NCI-H146 treated with DMSO at 0.1 percent for 48 hours (cell line): Measurements from ENCODE around the gene RBM20.
A peak's percentile ranks its signal among the peaks of the same experiment; 100 is the strongest.

Experiments used
- DNase-seq: peaks from one replicate; lab custom pipeline; 2025; ENCODE audit not compliant: unreplicated experiment; lab: John Stamatoyannopoulos, UW

The RBM20 gene

DNA sequence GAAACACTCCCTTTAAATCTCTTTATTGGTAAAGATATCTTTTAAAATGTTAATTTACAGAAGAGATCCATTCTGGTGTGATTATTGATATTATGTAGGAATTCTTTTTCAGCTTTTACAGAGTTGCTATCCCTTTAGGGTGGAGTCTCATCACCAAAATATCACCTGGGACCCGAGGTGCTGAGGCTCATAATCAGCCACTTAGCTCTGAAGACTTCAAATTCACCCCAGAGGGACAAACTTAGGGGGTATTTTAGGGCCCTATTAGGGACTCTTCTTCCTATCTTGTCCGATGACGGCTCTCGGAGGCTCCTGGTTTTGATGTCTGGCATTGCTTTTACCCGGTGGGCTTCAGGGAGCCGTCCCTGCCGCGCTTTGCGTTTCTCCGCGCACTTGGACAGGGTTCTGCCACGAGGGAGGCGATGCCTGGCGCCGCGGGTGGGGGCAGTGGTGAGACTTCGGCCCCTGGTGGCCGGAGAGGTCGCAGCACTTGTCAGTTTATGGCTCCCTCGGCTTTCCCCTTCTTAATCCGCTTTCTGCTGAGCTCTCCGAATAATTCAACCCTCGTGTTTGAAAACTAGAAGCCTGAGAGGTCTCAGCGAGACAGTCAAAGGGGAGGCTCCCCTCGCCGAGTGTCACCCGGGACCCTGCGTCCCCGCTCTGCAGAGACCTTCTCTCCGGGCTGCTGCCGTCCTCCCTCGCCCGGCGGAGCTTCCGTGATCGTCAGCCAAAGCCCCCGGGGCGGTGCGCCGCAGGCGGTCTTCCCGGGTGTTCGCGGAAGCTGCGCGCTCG is 27.8 kb downstream of the RBM20 start:
- peak; percentile 44 for DNase-seq

DNA sequence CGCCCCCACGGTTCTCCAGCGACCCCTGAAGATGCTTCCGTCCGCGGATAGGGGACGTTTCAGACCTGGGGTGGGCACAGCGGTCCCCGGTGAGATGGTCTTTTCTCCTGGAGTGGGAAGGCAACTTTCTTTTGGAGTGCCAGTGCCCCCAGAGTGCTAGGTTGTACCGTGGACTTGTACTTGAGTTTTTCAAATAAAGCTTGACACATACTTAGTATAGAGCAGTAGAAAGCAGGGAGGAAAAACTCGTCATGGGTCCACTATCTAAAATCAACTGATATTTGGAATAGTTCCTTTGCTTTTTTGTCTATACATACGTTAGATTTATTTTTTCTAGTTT is 28.4 kb downstream of the RBM20 start:
- no peak for DNase-seq

DNA sequence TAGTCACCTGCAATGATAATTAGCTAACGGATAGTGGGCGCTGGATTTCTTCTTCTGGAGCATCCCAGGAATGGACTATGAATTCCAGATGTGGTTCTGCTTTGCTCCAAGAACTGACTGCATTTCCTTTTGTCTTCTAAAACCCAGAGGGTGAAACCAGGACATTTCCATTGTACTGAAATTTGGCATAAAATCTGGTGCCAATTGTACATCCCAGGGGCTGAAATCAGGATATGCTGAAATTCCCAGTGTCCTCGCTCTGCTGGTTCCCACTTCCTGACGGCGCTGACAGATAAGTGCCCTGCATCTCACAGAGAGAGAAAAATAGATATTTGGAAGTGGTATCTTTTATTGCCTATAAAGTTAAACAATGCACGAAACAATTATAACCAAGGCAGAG is 31.9 kb downstream of the RBM20 start:
- DNase-seq = no peak

DNA sequence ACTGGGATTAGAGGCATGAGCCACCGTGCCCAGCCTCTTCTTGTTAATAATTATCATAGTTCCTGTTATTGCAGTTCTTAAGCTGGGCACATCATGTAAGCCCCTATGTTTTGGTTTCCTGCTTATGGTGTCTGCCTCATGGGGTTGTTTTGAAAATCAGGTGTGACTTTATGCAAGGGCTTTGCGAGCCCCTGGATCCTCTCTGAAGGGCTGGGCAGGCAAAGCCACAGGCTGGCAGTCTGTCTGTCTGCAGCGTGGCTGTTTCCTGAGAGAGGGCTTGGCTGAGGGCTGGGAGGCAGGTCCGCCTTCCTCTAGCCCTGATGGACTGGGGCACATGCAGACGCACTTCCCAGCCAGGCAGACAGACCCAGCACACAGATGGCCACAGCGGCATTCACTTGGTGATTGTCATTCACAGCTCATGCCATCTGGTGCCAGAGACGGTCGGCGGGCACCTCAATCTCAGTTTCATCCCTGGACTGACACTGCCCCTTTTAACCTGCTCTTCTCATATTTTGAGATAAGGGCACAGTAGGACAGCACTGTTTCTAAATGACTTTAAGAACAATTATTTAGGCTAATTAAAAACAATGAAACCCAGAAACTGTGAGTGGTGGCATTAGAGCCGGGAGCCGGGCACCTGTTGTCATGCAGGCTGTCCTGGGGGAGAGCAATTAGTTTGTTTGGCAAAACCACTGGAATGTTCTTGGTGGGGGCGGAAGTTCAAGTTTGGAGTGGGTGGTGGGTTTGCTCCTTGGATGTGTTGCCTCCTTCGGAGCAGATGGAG is 35.5 kb downstream of the RBM20 start:
- no peak for DNase-seq

DNA sequence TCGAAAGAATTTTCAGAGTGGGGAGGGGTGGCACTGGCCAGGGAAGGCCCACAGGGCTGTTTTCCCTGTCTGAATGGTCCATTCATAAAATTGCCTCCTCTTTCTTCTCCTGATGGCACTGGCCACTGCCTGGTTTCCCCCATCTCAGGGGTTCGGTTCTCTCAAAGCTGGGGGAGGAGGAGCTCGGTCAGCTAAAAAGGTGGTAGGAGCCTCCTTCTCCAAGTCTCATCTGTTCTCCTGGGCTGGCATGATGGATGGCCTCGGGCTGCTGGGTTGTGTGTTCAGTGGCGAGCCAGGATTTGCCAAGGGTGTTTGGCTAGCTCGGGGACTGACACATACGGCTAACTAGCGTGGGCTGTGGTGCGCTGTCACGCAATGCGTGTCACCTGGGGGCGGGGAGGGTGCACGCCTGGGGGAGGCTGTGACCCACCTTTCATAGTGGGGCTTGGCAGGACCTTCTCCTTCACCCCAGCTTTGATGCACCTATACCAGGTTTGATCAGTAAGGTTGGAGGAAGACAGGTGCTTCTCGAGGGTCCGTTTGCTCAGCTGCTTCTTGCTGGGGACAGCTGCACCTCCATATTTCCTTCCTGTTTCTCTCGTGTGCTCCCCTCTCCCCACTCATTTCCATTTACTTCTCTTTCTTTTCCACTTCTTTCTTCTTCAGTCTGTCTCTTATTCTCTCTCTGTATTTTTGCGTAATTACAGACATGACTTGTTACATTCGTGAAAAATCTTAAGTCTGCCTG is 36.3 kb downstream of the RBM20 start:
- DNase-seq = peak; percentile 36

DNA sequence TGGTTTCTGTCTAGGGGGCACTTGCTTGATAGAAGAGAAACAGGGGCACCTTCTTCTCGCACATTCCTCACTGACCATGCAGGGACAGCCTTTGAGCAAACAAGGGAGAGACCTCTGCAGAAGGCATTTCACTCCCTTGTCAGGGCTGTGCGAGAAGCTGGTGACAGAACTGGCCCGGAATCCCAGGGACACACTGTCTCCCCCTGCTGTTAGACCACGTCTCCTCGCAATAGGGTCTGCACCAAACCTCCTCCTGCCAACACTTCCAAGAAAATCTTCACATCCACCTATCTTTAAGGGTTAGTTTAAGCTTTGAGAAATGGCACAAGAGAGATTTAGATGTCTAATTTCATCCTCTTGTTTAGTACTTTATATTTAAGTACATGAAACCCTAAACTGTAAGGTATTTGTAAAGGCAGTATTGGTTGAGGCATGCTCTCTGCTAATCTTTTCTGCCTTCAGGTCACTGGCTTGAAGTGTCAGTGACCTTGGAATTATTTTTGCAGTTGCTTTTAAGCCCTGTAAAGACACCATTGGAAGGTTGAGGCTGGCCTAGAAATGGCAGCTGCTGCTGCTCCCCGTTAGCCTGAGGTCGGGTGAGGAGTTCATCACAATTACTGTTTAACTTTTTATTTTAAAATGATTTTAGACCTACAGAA is 37.0 kb downstream of the RBM20 start:
- peak; percentile 54 for DNase-seq

DNA sequence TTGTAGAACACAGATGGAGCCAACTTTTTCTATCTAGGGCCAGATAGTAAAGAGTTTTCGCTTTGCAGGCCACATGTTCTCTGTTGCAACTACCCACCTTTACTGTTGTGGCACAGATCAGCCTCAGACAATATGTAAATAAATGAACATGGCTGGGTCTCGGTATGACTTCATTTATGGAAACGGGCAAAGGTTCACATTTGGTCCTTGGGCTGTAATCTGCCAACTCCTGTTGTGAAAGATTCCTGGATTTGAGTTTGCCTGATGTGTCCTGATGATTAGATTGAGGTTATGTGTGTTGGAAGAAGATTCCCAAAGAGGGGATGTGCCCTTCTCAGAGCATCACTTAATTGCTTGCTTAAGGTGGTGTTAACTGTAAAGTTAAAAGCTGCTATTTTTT is 38.2 kb downstream of the RBM20 start:
- DNase-seq = no peak

DNA sequence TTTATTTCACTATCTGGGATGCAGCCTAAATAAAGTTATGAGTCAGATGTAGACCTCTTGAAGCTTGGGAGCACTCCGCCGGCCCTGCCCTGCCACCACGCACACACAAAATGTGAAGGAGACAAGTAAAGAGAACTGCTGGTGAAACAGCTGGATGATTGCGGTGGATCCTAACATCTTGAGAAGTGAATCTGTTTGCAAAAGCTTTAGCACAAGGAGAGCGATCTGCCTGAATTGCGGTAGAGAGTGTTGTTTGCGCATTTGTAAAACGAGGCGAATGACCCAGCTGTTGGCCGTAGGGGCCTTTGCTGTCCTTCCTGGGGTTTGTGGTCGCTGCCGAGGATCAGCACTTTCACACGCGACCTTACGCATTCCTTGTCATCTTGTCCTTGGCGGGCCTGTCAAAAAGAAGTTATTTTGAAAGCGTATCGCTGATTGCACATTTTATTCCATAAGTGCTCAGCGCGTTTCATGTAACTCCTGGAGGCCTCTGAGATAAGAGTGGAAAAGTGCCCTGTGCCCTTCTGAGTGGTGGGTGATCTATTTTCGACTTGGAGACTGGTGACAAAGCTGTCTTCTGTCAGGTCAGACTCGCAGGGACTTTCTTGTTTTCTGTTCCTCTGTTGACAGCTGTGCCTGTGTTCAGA is 40.8 kb downstream of the RBM20 start:
- DNase-seq = no peak

DNA sequence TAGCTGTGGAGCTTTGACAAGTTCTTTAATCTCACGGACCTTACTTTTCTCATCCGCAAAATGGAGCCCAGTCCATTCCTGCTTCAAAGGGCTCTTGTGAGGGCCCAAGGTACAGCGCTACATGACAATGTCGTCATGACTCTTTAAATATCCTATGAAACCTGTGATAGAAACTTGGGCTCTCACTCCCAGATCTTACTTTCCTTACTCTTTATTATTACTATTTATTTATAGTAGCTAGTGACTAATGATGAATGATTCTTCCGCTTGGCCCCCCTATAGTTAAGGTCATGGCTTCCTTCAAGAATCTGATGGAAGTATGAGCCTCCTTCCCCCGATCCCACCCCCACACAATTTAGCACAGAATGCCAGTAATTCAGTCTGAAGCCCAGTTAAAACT is 41.9 kb downstream of the RBM20 start:
- DNase-seq = no peak

DNA sequence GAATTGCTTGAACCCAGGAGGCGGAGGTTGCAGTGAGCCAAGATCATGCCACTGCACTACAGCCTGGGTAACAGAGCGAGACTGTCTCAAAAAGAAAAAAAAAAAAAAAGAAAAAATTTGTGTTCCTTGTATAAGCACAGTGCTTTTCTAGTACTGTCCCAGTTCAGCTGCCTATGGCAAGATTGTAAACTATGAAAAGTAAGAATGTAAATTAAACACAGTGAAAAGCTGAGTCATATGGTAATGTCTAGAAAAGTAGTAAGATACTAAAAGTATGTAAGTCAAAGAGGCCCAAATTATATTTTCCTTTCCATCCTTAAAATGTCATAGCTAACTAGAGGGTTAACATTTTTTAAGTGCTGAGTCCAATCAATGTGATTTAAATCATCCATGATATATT is 42.8 kb downstream of the RBM20 start:
- DNase-seq = no peak

DNA sequence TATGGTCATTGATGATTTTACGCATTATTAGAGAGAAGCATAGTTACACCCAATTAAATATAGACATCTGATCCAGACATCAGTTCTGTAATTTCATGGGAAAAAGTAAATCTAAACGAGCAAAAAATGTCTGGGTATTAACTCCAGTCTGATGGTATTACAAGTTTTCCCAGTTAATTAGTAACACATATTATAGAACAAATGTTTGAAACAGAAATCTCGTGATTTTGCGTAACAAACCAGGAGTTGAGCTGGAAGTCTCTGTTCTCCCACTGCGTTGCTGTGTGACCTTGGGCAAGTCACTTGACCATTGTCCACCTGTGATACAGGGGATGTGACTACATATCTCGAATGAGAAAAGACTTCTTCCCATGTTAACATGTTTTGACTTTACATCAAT is 43.3 kb downstream of the RBM20 start:
- no peak for DNase-seq

DNA sequence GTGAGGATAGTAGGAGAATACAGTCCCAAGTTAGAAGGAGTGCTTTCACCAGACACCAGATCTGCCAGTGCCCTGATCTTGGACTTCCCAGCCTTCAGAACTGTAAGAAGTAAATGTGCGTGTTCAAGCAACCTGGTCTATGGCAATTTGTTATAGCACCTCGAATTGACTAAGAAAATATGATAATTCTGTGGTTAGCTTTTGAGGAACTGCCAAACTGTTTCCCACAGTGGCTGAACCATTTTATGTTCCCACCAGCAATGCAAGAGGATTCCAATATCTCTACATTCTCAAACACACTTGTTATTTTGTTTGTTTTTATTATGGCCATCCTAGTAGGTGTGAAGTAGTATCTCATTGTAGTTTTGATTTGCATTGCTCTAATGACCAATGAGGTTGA is 47.0 kb downstream of the RBM20 start:
- DNase-seq = no peak

DNA sequence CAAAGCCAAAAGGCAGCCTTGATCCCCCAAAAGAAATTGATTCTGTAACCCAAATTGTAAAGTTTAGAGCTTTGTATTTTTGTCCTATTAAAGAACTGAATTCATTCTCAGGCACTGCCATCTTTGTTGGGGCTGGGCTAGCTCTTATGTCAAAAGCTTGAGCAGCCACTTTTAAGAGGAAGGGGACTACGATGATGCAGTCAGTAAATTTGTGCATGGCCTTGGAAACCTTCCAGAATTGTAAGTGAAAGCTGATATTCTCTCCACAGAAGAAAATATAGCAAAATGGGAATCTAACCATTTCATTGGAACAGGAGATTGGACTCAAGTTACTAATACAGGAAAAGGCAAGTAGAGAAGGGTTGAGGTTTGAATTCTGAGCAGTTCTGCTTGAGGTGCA is 50.1 kb downstream of the RBM20 start:
- no peak for DNase-seq

DNA sequence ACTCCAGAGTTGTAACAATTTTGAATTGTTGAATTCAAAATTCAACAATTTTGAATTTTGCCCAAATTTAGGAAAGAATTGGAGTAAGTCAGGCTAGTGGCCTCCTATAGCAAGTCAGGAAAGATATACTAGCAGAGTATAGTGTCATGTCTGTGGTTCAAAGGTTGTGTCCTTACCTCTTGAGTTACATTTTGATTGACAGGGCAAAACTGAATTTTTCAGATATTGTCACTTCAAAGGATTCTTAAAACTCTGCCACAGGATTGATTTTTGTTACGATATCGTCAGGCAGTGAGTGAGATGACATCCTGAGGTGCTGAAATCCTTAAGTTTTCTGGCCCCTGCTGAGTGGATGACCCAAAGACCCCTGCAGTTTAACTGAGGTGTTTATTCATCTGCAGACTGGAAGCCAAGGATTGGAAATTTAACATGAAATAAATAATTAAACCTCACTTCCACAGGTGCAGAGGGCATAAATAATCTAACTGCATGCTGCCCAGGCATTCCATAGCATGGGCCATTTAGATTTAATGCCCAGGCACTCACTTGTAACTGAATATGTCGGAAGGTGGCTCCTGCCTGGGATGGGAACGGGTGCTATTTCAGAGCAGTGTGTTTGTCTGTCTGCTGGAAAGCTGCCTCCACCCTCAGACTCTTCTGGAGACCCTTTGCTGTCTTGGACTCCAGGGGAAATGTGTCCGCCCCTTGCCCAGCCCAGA is 50.8 kb downstream of the RBM20 start:
- no peak for DNase-seq

DNA sequence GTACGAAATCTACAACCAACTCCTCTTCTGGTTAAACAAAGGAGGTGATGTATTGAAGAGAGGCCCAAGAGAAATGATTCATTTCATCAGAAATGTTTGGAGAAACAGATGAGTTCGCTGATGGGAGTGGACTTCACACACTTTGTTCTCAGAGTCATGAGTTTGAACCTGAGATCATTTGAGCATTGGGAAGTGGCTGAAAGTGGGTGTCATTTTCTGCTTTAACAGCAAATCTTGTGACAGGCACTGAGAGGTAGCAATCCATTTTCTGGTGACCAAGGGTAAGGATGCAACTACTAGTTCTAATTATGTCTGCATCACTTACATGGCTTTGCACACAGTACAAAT is 51.4 kb downstream of the RBM20 start:
- no peak for DNase-seq

DNA sequence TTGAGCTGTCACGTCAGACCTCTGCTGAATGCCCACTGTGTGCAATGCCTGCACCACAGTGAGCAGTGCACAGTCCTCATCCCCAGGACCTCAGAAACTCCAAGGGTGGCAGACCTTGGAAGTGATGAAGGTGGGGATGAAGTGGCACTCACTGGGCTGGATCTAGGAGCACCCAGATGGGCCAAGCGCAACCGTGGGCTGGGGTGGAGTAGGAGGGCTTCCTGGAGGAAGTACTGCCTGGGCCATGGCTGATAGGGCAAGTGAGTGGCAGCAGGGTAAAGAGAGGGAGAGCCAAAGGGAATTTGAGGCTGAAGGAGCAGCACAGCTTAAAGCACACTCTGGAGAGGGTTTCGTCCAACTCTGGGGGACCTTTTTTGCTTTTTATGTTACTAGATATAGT is 52.3 kb downstream of the RBM20 start:
- no peak for DNase-seq

DNA sequence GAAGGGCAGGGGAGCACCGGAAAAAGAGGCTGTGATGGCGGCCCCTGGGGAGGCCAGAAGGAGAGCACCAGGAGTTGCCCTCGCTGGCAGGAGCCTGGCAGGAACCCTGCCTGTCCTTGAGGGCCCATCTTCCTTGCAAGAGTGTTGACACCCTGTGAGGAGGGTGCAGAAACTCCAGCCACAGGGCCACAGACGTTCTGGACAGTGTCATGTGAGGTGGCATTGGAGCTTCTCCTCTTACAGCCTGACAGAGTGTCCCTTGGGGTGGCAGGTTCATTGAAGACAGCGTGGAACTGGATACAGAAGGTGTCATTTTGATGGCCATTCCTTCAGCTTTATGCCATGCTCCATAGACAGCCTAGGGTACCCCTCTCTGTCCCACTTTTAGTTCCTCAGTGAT is 54.2 kb downstream of the RBM20 start:
- no peak for DNase-seq

DNA sequence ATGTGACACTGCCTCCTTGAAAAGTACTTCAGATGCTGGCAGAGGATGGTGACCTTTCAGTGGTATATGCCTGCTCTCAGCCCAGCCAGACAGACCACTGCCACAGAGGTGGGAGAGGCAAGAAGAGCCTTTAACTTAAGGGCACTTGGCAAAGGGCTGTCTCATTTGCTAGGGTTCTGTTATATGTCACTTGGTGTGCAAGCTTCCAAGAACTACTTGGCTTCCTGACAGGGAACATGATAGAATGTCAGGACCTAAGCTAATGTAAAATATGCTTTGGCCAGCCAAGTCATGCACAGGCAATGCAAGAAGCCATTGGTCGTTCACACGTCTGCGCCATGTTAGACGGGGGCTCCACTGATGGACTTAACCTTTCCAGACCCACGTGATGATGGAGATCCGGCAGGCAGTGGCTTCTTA is 54.7 kb downstream of the RBM20 start:
- no peak for DNase-seq

DNA sequence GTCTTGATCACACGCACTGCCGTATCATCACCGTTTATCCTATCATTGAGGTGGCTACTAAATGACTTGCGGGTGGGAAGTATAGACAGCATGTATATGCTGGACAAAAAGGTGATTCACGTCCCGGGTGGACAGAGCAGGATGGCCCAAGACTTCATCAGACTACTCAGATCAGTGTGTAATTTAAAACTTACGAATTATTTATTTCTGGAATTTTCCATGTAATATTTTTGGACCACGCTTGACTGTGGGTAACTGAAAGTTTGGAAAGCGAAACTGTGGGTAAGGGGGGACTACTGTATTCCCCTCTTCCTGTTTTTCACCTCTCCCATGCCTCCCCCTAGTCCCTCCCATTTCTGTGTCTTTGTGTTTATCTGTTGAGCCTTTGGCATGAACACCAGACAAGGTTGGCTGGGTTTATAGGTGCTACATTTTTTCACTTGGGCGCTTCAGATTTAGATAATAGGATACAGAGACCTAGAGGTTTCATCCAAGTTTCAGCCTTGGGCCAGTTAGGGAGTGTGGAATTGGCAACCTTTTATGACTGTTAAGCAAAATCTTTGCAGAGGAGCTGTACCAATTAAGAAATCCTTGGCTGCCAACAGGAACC is 55.8 kb downstream of the RBM20 start:
- no peak for DNase-seq
